Psoas muscle (tissue), 8 donors: ENCODE results near the gene ZIC5. TPM values are rescaled to one million over a fixed set of nuclear protein-coding genes. Genes with fewer than 3 reads are reported as not detected.

Experiments
- ATAC-seq, 4 donors: fragments of 200-7000 bp; cut with Tn5 transposase; one replicate each; pipeline ENCODE4 v1.9.1; 2020; ENCODE audit warnings: moderate library complexity in 3 of 4, mild to moderate bottlenecking in 2 of 4
- DNase-seq, 2 donors: peaks; one replicate each; pipeline ENCODE4 v3.0.0-alpha.2; 2020
- H3K27ac ChIP-seq: fragments of 200-600 bp; one replicate; pipeline ENCODE4 v1.8.0; 2022
- H3K27me3 ChIP-seq, 3 donors: fragments of 200-600 bp in 1 of 3; one replicate each; pipeline versions ENCODE4 v1.6.1 to v1.8.0; 2013 to 2022; ENCODE audit warnings: low read length in 2 of 3, mild to moderate bottlenecking in 2 of 3, moderate library complexity in 1 of 3; ENCODE audit not compliant: insufficient read depth in 3 of 3
- H3K36me3 ChIP-seq, 2 donors: fragments of 200-600 bp in 1 of 2; one replicate each; pipeline versions ENCODE4 v1.6.1 to v1.8.0; 2013 to 2022; ENCODE audit warnings: low read depth in 1 of 2, mild to moderate bottlenecking in 1 of 2, moderate library complexity in 1 of 2; ENCODE audit not compliant: insufficient read depth in 1 of 2
- H3K4me1 ChIP-seq: fragments of 200-600 bp; one replicate; pipeline ENCODE4 v1.8.0; 2022
- H3K4me3 ChIP-seq: fragments of 200-600 bp; one replicate; pipeline ENCODE4 v1.8.0; 2022; ENCODE audit warnings: mild to moderate bottlenecking
- H3K9me3 ChIP-seq: fragments of 200-600 bp; one replicate; pipeline ENCODE4 v1.8.0; 2022
- WGBS, 3 donors: extraction: QIAGEN DNeasy Blood & Tissue Kit; methylation state at CpG; one replicate each; pipeline versions ENCODE4 v1.1.6 to v1.1.7; 2013; 5-methylcytosine and 5-hydroxymethylcytosine counted together
- intact Hi-C, 2 donors: fragments of 100-400 bp; cut with DNase I; formaldehyde crosslinking; loops; one replicate each; pipeline versions ENCODE4 v1.11.0 to v1.14.2; 2022
- polyA plus RNA-seq, 3 donors: library from polyadenylated mRNA; stranded (reverse); fragments of 200-250 nt; gene quantifications; one replicate each; pipeline ENCODE4 v1.2.3, GENCODE V29; 2013
- total RNA-seq, 4 donors: library from RNA; stranded (reverse); fragmentation: NEBNext Ultra II Directional in 2 of 4; extraction: Animal tissue kit (Norgen Biotek cat#: 25700) in 2 of 4; gene quantifications; one replicate each; pipeline versions ENCODE4 v1.2.1 to v1.2.4, GENCODE V29; 2021 to 2023
- TF ChIP-seq, protein P1 (sequence below): fragments of 200-600 bp; IDR thresholded peaks from one replicate; pipeline ENCODE4 v1.8.0; 2022; ENCODE audit warnings: antibody characterized with exemption
- donor health status: healthy with polysubstance abuse.
- donor health status: DM: no; HTN: no; CAD: no; lungs with moderate emphysema.
- donor health status: Bipolar disorder and iron deficiency.
- donor health status: healthy.
- donor health status: DM: yes; HTN: yes; CAD: no.
- donor health status: DM: no; HTN: no; CAD: no.
- donor health status: DM: no; HTN: no; CAD: no.
- donor health status: DM: yes; HTN: yes; CAD: no.

Gene ZIC5
- total and polyA plus RNA-seq, 7 donors: not detected

DNA sequence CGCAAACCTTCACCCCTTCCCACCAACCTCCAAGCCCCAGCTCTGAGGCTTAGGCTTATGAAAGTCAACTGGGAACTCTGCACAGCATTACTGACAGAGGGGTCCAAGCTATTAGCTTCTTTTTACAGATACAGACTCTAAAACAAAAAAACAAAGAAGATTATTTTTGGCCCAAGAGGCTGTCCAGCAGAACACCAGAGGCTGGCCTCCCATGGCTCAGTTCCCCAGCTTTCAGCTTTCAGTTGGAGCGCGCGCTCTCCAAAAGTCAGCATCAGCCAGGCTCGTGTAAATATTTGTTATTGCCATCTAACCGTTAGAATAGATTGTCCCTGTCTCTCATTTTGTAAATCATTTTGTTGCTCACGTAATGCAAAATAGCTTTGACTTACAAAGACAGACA, 58.4 kb downstream of the ZIC5 start:
- ATAC-seq (no peak), DNase-seq (no peak)
- H3K4me1 ChIP-seq: no peaks in the 10 kb centered on the region
- intact Hi-C loops: loop anchor here (5.0 to 10.0 kb wide), 3 partner anchors 258 to 604 kb away; no protein-coding TSS in a partner anchor
- no peak overlapping the region for H3K4me3 ChIP-seq
- H3K36me3 ChIP-seq: no peaks in the 10 kb centered on the region
- no peak overlapping the region for H3K27ac ChIP-seq
- 58 to 68% (median 64%) methylated on average over 7 of the region's 7 CpGs for WGBS, 3 donors
- H3K9me3 ChIP-seq: no peaks in the 10 kb centered on the region
- TF ChIP-seq, protein P1, sequence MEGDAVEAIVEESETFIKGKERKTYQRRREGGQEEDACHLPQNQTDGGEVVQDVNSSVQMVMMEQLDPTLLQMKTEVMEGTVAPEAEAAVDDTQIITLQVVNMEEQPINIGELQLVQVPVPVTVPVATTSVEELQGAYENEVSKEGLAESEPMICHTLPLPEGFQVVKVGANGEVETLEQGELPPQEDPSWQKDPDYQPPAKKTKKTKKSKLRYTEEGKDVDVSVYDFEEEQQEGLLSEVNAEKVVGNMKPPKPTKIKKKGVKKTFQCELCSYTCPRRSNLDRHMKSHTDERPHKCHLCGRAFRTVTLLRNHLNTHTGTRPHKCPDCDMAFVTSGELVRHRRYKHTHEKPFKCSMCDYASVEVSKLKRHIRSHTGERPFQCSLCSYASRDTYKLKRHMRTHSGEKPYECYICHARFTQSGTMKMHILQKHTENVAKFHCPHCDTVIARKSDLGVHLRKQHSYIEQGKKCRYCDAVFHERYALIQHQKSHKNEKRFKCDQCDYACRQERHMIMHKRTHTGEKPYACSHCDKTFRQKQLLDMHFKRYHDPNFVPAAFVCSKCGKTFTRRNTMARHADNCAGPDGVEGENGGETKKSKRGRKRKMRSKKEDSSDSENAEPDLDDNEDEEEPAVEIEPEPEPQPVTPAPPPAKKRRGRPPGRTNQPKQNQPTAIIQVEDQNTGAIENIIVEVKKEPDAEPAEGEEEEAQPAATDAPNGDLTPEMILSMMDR: no peak
- peaks cover 0 to 84% (median 11%) of the 10 kb centered on the region in 3 donors for H3K27me3 ChIP-seq

Other genes with a start within 250 kb of the ZIC5 start
- gene ZIC2, start 10.0 kb upstream of the ZIC5 start, total RNA-seq: not detected
- gene ZIC2, start 10.0 kb upstream of the ZIC5 start, polyA plus RNA-seq: under 1 TPM in 2 of 3 donors, not detected in 1; 0.01 to 0.06 TPM
- 10 to 100 TPM; 13.3 to 23.9 (median 19.6) TPM for gene PCCA, start 117.3 kb upstream of the ZIC5 start, total RNA-seq
- 10 to 100 TPM in 1 of 3 donors, 1 to 10 TPM in 2; 6.2 to 12.2 (median 9.0) TPM for gene PCCA, start 117.3 kb upstream of the ZIC5 start, polyA plus RNA-seq